GM19023 (cell line): Measurements from ENCODE around the gene GPR26.

Experiments
- ATAC-seq: cut with Tn5 transposase; IDR thresholded peaks from one replicate; pipeline ENCODE4 v1.9.1; 2021; ENCODE audit warnings: mild to moderate bottlenecking, moderate library complexity; ENCODE audit not compliant: unreplicated experiment

Gene GPR26, protein sequence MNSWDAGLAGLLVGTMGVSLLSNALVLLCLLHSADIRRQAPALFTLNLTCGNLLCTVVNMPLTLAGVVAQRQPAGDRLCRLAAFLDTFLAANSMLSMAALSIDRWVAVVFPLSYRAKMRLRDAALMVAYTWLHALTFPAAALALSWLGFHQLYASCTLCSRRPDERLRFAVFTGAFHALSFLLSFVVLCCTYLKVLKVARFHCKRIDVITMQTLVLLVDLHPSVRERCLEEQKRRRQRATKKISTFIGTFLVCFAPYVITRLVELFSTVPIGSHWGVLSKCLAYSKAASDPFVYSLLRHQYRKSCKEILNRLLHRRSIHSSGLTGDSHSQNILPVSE

DNA sequence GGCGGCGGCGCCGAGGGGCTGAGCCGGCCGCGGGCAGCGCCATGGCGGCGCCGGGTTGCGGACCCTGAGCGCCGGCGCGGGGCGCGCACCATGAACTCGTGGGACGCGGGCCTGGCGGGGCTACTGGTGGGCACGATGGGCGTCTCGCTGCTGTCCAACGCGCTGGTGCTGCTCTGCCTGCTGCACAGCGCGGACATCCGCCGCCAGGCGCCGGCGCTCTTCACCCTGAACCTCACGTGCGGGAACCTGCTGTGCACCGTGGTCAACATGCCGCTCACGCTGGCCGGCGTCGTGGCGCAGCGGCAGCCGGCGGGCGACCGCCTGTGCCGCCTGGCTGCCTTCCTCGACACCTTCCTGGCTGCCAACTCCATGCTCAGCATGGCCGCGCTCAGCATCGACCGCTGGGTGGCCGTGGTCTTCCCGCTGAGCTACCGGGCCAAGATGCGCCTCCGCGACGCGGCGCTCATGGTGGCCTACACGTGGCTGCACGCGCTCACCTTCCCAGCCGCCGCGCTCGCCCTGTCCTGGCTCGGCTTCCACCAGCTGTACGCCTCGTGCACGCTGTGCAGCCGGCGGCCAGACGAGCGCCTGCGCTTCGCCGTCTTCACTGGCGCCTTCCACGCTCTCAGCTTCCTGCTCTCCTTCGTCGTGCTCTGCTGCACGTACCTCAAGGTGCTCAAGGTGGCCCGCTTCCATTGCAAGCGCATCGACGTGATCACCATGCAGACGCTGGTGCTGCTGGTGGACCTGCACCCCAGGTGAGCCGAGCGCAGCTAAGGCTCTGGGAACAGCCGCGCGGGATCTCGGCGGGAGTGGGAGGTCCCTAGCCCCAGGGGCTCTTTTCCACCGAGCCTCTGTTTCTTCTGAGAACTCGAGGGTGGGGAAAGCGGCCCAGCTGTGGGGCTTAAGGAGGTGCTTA is at the start of gene GPR26:
Gene GPR26 (plus strand): TSS at position 38 of the 919 bp plus-strand sequence. CDS start 53 bp downstream, at position 91.
- no peak for ATAC-seq

DNA sequence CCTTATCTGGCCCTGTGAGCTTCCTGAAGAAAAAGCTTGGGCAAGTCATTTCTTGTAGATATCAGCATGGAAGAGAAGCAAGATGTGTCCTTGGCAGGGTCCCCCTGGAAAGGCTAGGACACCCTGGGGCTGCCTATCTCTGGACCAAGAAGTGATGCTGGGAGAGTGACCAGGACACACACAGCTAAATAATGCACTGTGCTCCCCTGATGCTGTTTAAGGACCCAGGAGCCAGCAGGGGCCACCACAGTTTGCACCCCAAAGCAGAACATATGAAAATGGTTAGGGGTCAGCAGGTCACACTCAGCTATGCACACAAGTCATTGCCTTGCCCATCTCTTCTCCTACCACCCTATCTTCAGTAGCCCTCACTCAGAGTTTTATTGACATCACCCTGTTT is 47.9 kb upstream of the GPR26 start:
- no peak for ATAC-seq

DNA sequence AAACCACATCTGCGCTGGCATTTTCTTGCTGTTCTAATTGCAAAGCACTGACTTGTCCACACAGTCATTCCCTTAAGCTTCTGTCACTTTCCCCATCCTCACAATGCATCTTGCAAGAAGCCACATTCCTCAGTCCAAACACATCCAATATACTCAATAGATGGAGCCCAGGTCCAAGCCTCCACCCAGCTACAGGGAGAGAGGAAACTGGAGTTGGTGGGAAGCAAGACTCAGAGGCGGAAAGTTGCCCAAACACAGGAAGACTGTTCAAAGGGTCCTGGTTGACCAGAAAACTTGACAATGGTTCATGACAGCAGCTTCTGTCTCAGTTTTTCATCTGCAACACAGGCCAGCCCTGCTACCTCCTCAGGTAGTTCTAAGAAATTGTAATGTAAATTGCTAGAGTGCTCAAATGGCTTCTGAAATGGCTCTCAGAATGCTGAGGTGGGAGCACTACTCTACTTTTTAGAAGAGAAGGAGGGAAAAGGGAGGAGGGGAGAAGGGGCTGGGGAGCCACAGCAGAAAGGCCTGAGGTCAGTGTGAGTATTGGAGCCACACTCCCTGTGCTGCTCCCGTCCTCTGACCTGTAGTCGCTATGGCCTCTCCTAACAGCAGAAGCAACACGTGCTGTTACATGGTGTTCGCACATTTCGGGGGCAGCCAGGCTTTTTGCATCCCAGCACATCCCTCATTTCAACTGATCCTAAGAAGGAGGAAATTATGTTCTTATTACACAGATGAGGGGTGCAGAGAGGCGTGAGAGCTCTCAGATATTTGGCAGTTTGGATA is 46.9 kb upstream of the GPR26 start:
- ATAC-seq, result no peak

DNA sequence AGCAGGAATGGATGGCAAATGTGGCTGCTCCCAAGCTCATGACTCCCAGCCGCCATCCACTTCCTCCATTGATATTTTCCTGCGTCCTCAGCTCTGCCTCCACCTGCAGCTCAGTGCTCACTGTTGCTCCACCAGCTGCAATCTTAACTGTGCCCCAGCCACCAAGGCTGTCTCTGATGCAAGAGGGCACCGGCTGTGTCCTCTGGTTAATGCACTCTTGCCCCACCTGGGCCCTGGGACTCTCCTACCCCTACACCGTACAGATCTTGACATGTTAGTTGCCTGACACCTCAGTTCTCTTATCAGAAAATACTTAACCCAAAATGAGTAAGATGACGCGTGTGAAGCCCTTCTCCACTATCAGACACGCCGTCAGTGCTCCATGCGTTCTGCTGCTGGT is 45.5 kb upstream of the GPR26 start:
- ATAC-seq, result no peak

DNA sequence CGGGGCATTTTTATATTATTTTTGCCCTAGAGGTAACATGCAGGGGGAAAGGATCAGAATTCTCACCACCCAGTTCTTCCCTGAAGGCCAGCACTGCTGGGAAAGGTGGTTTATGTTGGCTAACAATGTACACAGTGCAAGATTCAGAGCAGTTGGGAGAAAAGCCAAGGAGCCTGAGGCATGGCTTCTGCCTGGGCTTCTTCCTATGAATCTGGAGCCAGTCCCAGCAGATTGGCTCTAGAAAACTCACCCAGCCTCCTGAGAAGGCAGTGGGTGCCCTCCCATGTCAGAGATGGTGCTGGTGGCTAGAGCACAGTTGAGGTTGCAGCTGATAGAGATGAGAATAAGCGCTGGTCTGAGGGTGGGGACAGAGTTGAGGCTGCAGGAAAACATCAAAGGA is 44.7 kb upstream of the GPR26 start:
- ATAC-seq, result no peak

DNA sequence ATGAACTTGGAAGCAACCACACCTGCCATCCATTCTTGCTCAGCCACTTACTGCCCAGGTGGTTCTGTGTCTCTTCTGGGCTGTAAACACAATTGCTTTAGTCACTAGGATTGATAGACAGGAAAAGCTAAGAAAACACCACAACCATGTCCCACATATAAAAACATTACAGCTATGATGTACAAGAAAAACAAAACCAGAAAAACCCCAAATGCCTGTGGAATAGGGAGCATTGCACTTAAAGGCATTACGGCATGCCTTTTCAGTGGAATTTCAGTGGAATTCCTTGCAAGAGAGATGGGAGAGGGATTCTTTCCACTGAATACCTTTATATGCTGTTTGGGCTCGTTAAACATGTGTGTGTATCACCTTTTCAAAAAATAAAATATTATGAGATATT is 44.2 kb upstream of the GPR26 start:
- ATAC-seq, result no peak

DNA sequence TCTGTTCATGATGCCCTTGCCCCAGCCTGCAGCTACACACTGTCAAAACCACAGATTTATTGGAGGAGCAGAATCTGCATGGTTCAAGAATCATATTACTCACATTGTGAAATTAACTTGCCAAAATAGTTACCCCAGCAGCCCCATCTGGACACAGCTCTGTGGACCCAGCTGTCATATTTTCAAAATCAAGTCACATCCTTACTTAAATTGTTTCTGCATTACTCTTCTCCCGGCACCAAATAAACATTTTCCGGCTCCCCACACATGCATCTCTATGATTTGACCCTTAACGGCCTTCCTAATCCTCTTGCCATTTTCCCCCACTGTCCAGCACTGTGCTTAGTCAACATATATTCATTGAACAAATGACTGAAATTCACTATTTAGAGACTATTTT is 43.8 kb upstream of the GPR26 start:
- no peak for ATAC-seq

DNA sequence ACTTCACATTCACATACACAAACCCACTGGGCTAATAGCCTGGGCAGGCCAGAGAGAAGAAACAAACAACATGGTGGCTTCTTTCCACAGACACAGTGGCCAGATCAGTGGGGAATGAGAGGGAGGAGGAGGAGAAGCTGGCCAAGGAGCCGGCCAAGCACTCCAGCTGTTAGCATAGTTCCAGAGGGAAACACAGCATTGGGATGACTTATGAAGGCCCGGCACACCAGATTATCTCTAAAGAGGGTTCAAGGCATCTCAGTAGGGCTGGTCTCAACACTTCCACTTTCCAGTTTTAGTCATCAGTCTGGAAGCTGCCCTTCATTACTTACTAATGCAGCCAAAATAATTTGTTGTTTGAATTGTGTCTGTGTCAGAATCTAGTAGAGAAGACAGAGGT is 42.1 kb upstream of the GPR26 start:
- ATAC-seq, result no peak

DNA sequence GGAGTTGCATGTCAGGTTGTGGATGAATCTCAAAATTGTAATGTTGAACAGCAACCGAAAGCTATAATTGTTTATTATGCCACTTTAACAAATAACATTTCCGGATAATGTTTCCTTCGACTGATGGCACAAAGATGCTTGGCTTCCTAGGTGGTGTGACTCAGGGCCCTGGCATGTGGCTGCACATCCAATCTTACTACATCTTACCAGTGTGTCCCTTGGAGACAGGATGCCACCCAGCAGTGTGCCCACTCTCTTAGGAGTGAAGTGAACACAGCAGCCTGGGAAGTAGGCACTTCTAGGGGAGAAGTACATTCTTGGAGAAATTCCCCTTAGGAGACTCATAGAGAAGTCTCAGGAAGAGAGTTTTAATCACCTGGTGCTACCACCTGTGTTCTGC is 33.0 kb upstream of the GPR26 start:
- no peak for ATAC-seq

DNA sequence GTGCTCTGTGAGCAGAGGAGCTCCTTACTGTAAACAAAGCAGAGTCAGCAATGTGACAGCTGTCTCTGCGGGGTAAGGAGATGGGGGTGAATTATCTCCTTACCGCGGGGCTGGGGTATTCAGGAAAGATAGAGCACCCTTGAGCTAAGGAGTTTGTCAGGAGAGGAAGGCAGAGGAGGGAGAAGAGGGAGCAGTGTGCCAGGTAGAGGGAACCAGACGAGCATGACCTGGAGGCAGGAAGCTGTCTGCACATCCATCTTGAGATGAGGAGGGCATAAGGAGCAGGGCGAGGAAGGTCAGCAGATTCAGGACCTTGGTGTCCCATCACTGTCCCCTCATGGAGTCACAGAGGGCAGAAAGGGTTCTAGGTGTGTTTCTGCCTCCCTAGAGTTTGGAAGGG is 32.5 kb upstream of the GPR26 start:
- ATAC-seq, result no peak

DNA sequence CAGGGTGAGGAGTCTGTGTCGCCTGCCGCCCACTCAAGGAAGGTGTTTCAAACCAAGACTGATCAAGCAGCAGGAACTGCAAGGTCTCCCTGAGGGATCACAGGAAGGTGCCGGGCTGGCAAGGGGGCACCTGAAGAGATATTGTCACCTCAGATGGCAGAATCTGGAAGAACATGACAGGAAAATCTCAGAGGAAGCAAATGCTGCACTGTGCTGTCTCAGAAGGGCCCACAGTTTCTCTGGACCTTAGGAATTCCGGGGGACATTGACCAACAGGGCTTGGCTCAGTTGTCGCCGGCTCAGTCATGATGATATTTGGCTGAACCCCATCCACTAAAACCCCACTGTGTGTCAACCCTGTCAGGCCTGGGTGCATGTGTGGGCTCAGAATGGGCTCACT is 31.9 kb upstream of the GPR26 start:
- no peak for ATAC-seq

DNA sequence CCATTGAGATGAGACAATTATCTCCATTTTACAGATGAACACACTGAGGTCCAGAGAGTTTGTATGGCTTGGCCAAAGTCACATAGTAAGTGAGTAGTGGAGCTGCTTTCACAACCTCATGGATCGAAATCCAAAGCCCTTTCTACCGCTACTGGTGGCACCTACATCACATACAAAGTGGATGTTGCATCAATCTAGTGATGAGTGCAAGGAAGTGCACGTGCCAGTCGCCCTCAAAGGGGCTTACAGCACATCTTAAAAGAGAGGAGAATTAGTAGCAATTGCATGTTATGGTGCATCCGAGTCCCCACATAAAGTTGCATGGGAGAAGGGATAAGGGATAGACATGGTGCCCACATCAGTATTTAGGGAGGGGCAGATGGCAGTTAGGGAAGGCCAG is 31.0 kb upstream of the GPR26 start:
- no peak for ATAC-seq

DNA sequence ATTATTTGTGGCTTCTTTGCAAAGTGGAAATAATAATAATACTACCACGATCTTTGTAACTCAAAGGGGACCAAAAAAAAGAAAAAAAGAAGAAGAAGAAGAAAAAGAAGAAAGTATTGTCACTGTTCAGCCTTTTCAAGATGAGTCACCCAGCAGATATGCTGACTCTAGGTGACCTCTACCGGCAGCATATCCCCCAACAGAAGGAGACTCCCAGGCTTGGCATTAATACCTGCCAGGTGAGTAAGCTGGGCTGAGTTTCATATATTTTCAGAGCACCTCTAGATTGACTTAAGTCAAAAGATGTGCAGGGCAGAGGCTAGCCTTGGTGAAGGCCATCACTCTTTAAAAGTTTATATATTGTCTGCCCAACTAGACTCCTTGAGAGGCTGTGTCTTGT is 30.4 kb upstream of the GPR26 start:
- ATAC-seq, result no peak

DNA sequence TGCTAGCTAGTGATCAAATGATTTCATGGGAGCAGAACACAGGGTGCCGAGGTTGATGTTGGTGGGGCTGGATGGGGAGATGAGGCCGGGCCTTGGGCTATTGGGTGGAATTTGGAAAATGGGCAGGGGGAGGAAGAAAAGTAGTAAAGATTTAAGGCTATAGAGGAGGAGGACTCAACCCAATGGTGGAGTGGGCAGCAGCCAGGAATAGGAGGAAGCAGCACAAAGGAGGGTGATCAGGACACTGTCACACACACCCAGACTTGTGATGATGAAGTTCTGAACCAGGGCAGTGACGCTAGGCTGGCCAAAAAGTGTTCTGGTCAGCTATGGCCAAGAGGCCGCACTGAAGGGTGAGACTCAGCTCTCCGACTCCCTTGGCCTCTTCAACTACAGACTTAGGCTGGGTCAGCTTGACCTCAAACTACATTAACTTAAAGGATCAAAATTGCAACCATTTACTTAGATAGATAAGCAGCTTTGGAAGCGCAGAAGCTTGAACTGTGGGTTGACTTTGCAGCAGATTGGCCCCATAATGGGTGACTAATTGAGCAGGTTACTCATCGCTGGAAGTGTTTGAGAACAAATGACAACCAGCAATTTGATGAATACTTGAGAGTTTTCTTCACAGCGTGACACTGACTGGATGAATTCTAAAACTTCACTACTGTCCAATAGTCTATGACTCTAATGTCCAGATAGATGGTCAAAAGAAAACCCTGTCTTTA is 29.4 kb upstream of the GPR26 start:
- ATAC-seq, result no peak

DNA sequence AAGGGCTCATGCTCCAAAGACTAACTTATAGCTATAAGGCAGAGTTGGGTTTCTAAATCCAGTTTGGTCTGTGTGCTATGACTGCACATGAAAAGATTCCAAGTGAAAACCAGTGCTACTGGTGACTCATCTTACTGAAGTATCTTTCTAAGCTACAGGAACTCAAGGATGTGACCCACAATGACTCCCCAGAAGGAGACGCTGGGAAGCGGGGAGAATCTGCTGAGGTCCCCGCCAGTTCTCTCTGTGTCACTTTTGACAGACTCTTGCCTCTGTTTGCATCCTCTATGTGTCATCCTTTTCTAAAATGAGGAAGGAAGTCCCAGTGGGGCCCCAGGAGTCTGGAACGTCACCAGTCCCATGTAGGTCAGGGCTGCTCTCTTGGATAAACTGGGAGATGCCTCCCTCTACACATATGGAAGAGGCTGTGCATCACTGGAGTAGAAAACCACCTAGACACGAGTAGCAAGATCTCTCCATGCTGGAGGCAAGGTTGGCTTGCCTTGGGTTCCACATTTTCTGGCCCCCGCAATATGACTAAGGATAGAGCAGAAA is 28.8 kb upstream of the GPR26 start:
- no peak for ATAC-seq

DNA sequence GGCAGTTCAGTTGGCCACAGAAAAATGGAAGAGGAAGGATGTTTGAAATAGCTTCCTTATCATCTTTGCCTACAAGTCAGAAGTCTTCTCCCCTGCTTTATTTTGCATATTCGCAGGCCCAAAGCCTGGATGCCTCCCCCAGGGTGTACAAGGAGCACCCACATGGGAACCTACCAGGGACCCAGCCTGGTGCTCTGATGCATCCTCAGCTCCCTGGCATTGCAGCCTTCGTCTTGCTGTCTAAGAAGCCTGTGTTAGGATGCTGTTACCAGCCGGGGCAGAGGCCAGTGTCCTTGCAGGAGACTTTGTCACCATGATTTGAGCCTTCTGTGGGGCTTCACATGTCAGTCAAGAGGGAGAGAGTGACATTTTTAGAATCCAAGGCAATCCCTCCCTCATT is 27.0 kb upstream of the GPR26 start:
- no peak for ATAC-seq

DNA sequence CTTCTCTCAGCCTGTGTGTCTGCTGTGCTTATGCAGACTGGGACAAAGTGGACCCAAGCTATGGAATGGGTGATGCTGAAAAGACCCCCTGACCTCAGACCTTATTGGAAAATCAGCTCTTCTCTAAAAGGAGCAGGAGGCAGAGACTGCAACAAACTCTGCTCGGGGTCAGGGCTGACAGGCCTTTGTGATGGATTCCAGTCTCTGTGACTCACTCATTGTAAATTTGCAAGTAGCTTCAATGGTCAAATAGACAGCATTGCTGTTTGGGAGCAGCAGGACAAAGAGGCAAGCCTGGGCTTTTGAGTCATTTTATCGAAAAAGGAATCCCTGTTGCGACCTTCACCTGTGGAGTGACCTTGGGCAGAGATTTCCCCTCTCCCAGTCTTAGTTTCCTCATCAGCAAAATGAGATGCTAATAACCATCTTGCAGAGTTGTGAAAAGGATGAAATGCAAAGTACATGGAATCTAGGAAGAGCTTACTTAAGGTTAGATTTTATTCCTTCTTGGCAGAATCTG is 26.1 kb upstream of the GPR26 start:
- ATAC-seq, result no peak

DNA sequence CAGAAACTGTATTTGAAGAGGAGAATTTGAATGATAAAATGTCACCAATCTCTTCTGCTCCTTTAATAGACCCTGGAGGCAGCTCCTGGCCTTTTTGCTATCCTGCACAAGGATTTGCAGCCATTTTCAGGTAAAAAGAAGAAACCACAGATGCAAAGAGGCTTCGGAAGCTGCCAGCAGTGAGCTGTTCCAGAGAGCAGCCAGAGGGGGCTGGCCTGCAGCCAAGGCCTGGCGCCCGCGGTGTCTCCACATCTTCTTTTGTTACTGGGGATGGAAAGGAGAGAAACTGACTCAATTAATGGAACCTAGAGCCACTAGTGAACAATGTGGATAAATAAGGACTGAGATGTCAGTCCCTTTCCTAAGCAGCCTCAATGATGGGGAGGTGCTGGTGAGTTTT is 23.9 kb upstream of the GPR26 start:
- no peak for ATAC-seq

DNA sequence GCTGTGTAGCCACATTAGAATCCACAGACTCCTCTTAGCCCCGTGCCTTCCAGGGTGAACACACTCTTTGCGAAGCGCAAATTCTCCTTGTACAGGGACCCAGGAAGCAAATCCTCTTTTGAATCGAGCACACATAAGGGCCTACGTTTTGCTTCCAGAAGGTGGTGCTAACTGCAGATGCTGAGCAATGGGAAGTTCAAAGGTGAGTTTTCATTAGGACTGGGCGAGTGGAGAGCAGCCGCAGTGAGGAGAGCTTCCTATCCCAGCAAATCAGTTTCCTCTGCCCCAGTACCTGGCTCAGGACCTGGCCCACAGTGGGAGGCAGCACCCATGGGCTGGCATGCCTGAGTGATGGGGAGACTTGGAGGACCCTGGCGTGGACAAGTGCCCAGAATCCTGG is 23.5 kb upstream of the GPR26 start:
- no peak for ATAC-seq

DNA sequence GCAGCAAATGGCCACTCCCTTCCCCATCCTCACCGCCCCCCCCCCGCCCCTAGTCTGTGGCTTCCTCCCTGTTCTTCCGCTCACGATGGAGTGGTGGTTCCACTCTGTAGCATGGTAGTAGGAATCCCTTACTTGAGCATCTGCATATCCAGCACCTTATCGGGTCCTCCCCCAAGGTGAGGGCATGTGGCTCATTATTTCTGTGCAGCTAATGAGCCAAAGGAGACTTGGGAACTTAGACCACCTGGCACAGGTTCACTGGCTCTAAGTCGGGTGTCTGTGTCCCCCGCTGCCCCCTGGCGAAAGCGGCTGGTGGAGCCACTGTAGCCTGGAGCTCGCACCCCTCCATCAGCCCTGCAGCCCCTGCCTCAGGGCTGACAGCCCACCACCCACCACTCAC is 22.8 kb upstream of the GPR26 start:
- ATAC-seq, result no peak
